Measurements from ENCODE around the gene SVIL.
"Not testable (repeated sequence)": the region's sequence is repeated elsewhere in the genome, so short reads cannot be mapped to it uniquely, and the experiment has no call there.

SVIL gene

DNA sequence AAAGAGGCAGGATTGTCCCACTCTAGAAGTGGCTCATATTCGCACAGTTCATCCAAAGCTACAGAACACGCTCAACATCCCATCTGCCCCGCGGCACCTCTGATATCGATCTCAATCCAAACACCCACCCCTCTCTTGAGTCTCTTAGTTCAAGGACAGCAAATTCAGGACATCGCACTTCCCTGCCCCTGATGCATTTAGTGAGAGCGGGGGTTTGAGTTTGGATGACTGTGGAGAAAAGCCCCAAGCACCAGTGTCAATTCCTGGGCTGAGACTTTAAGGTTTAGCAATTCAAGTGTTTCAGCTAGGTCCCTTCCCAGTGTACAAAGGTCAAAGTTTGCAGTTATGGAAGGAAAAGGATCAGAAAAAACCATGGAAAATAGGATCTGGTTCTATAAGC is 179.7 kb downstream of the SVIL start:
- no peak for DNase-seq (ENCODE audit: low read depth)

- DNase-seq (ENCODE audit: low read depth) = no peak
Measured at GRCh38 chr10:29454250-29454649, 180.5 kb downstream of the SVIL start.

GRCh38 chr10:29452546-29452945 is 182.2 kb downstream of the SVIL start:
- DNase-seq (ENCODE audit: low read depth) = no peak

- no peak for DNase-seq (ENCODE audit: low read depth)
Measured at GRCh38 chr10:29451946-29452345, 182.8 kb downstream of the SVIL start.

- no peak for DNase-seq (ENCODE audit: low read depth)
Measured at GRCh38 chr10:29450405-29450804, 184.4 kb downstream of the SVIL start.

- not testable (repeated sequence) for DNase-seq (ENCODE audit: low read depth)
Measured at GRCh38 chr10:29448756-29449592, 185.8 kb downstream of the SVIL start.

GRCh38 chr10:29448125-29448524 is 186.6 kb downstream of the SVIL start:
- DNase-seq (ENCODE audit: low read depth) = no peak

DNA sequence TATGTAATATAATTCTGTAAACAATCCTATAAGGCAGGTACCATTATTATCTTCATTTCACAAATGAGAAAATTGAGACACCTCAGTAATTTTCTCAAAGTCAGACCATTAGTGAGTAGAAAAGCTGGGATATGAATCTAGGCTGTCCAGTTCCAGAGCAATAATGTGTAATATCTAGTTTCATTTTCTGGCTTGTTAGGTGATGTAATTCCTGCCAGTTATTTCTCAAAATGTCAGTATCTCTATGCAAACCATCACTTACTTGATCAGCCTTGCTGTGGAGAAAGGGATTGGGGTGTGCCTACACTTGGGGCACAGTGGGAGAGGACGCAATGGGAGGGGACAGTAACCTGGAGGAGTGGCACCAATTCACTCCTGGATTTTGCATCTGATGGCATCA is 188.4 kb downstream of the SVIL start:
- no peak for DNase-seq (ENCODE audit: low read depth)

DNA sequence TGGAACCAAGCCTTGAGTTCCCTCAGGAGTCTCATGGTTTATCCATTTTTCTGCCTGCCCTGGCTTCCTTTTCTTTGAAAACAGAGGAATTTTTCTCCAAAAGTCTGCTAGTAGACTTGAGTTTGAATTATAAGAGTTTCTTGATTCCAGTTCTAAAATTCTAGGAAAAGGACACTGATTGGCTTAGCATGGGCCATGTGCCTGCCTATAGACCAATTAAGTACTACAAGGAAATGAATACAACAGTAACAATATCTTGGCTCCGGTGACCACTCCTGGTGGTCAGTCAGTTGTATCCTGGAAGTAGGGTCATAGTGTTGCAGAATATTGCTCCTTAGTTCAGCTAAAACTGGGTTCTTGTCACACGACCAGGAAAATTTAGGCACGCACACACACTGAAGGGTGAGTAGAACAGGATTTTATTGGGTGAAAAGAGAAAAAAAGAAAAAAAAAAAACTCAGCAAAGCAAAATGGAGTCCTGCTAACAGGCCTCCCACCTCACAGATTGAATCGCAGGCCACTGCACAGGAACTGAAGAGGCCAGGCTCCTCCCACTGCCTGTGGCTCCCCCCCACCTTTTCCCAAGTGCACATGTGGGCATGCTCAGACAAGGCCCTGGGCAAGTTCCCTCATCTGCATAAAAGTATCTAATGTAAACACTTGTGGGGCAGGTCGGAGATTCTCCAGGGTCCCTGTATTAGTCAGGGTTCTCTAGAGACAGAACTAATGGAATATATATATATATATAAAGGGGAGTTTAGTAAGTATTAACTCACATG is 190.8 kb downstream of the SVIL start:
- DNase-seq (ENCODE audit: low read depth) = no peak

DNA sequence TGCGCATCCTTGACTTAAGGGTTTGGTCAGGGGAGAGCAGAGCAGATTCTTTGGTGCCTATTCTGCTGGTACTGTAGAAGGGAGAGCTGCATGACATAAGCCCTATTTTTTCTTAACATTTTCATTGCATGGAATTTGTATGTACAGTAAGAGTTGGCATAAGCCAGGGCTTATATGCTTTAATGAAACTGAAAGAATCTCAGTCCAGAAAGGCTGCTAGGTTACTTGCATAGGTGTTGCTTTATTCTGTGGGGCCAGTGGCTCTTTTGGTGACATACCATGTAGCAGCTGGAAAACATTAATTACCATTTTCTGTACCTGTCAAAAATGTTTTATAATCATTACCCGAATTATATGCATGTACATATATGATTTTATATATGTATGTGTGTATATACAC is 193.8 kb downstream of the SVIL start:
- DNase-seq (ENCODE audit: low read depth) = no peak

GRCh38 chr10:29439005-29439404 is 195.8 kb downstream of the SVIL start:
- DNase-seq (ENCODE audit: low read depth) = not testable (repeated sequence)

DNA sequence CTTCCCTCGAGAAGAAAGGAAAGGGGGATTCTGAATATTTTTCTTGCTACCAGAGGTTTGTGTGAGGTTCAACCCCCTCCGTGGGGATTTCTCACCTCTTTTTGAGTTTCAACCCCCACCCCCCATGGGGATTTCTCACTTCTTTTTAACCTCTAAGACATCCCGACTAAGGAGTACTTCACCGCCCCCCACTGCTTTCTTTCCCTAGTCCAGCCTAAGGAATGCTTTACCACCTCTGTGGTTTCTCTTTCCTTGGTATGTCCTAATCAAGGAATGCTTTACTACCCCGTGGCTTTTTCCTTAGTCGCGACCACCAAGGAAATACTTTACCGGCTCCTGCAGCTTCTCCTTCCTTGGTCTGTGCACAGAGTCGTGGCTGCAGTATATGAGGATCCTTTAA is 196.5 kb downstream of the SVIL start:
- DNase-seq (ENCODE audit: low read depth) = no peak

- no peak for DNase-seq (ENCODE audit: low read depth)
Measured at GRCh38 chr10:29437871-29438270, 196.9 kb downstream of the SVIL start.

GRCh38 chr10:29435809-29436501 is 198.8 kb downstream of the SVIL start:
- peak; percentile 47 for DNase-seq (ENCODE audit: low read depth)

GRCh38 chr10:29434111-29434510 is 200.7 kb downstream of the SVIL start:
- no peak for DNase-seq (ENCODE audit: low read depth)

GRCh38 chr10:29431711-29432110 is 203.1 kb downstream of the SVIL start:
- no peak for DNase-seq (ENCODE audit: low read depth)

DNA sequence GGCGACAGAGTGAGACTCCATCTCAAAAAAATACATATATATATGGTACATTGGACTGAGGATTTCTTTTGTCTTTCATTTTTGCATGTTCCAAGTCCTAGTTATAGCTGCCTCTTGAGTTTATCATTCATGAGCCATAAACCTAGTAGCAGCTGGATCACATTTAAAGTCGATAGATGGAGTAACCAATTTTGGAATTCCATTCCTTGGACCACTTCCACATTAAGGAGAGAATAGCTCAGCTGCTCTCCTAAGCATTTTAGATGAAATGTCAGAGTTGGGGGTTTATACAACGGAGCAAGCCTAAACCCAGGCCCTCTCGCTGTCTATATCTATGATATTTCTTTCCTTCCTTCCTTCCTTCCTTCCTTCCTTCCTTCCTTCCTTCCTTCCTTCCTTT is 204.7 kb downstream of the SVIL start:
- DNase-seq (ENCODE audit: low read depth) = no peak

GRCh38 chr10:29428486-29428885 is 206.3 kb downstream of the SVIL start:
- DNase-seq (ENCODE audit: low read depth) = no peak

DNA sequence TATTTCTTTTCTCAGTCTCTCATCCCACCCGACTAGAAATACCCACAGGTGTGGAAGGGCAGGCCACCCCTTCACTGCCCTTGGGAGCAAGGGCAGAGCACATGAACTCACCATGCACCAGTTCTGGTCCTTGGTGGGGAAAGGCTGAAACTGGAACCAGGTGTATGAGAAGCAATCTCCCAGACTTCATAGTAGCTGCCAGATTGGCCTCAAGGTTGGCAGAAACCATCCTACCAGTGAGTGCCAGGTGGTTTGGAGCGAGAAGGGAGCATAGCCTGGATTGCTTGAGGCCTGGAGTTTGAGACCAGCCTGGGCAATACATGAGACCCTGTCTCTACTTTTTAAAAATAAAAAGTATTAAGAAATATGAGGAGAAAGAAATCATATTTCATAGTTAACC is 207.1 kb downstream of the SVIL start:
- no peak for DNase-seq (ENCODE audit: low read depth)

GRCh38 chr10:29426420-29426819 is 208.4 kb downstream of the SVIL start:
- no peak for DNase-seq (ENCODE audit: low read depth)

DNA sequence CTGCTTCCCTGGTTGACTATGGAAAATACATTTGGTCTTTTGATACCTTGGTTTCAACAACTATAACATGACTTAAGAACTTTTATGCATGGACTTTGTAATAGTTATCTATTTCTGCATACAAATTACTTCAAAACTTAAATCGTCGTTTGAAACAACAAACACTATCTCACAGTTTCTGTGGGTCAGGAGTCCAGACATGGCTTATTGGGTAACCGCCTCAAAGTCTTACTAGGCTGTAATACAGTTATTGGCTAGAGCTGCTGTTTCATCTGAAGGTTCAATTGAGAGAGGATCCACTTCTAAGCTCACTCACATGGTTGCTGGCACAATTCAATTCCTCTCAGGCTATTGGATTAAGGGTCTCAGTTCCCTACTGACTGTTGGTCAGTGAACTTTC is 210.8 kb downstream of the SVIL start:
- DNase-seq (ENCODE audit: low read depth) = no peak

- no peak for DNase-seq (ENCODE audit: low read depth)
Measured at GRCh38 chr10:29420744-29421143, 214.0 kb downstream of the SVIL start.

DNA sequence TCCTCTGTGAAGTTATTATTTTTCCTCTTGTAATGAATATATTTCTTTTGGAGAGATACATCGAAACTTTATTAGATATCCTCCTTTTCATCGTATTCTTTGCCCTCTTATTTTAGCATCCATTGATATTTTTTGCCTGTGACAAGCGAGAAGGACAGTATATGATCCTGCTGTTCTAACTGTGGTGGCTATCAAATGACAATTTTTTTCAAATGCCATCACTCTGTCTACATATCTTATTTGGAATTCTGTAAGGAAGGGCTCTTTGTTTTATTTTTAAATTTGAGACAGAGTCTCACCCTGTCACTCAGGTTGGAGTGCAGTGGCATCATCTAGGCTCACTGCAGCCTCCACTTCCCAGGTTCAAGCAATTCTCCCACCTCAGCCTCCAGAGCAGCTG is 217.4 kb downstream of the SVIL start:
- DNase-seq (ENCODE audit: low read depth) = no peak
